HG03159 (cell line): ENCODE results near the gene USP8.
A peak's percentile ranks its signal among the peaks of the same experiment; 100 is the strongest.
"Not testable (repeated sequence)": the region's sequence is repeated elsewhere in the genome, so short reads cannot be mapped to it uniquely, and the experiment has no call there.

Experiments
- ATAC-seq: cut with Tn5 transposase; IDR thresholded peaks from one replicate; pipeline ENCODE4 v1.9.1; 2021; ENCODE audit warnings: mild to moderate bottlenecking, moderate library complexity; ENCODE audit not compliant: unreplicated experiment

USP8 gene

GRCh38 chr15:50424066-50424890 is at the start of gene USP8:
Gene USP8, plus strand, starts transcription at chr15:50424405. Its CDS starts 14,669 bp downstream, at chr15:50439074.
- ATAC-seq, result peak; percentile 96

DNA sequence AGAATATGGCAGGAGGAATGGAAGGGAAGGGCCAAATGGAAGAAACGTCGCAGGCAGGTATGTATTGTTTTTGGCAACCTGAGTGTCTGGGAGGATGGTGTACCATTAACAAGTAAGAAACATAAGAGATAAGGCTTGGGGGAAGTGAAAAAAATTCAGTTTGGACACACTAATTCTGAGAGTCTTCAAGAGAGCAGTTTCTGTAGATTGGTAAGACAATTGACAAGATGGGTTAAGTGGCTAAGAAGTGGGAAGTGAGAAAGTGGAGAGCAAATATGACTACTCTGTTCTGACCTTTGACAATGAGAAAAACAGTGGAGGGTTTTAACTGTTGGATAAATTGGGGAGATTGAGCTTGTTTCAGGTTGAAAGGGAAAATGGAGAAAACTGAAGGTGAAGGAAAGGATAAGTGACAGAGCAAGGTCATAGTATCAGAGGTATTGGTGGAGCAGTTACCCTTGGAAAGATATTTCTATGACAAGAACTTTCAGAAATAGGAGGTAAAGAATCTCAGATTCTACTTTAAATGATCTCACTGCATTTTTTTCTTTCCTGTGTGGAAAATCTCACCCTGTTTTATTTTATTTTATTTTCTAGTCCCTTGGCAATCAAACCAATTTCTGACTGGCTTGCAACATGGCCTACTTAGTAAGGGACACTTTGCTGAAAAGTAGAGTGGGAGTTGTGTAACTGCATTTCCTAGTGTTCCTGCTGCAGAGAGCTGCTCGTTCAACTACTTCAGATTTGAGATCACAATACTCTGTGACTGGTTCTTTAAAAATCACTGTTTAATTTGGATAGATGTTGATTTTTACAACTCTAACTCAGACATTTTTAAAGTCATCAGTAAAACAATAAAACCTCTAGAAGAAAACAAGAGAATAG is 46.1 kb upstream of the USP8 start:
- ATAC-seq, result peak; percentile 99

DNA sequence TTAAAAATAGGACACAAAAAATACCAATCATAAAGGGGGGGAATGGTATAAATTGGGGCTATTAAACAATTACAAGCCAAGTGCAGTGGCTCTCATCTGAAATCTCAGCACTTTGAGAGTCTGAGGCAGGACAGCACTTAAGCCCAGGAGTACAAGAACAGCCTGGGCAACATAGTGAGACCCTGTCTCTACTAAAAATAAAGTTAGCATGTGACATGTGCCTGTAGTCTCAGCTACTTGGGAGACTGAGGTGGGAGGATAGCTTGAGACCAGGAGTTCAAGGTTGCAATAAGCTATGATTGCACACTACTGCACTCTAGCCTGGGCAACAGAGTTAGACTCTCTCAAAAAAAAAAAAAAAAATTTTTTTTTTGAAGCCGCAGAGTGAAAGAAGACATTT is 45.4 kb upstream of the USP8 start:
- no peak for ATAC-seq

DNA sequence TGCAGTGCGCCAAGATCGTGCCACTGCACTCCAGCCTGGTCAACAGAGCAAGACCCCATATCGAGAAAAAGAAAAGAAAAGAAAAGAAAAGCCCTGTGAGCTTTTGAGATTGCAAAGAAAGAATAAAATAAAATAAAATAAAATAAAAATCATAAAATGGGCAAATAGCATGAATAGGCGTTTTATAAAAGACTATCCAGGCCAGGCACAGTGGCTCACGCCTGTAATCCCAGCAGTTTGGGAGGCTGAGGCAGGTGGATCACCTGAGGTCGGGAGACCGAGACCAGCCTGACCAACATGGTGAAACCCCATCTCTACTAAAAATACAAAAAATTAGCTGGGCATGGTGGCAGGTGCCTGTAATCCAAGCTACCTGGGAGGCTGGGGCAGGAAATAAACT is 44.8 kb upstream of the USP8 start:
- not testable (repeated sequence) for ATAC-seq

DNA sequence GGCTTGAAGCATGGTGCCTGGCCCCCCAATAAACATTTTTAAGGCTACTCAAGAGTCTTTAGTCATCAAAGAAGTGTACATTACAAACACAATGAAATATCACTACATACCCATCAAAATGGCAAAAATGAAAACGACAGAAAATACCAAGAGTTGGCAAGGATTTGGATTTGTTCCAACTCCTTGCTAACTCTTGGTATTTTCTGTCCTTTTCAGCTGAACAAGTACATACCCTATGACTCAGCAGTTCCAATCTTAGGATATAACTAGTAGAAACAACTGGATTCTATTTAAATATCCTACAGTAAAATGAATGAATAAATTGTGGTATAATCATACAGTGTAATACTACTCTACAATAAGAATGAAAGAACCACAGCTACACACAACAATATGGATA is 44.1 kb upstream of the USP8 start:
- ATAC-seq, result no peak

DNA sequence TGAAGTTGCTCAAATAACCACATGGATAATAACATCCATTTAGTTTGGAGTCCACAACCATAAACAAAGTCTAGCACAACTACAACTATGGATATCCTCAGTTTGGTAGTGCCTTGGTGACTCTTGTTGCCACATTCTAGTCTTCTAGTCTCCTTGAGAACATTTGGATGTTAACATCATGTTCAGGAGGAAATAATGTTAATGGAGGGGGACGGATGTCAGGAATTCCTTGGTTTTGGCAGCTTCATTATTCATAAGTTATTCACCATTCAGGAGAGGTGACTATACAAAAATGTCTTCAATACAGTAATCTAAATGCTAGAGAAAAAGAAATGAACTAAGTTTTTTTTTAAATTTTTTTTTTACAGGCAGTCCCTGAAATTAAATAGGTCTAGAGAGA is 42.8 kb upstream of the USP8 start:
- no peak for ATAC-seq

- not testable (repeated sequence) for ATAC-seq
Observed at GRCh38 chr15:50382408-50382807, 41.8 kb upstream of the USP8 start.

DNA sequence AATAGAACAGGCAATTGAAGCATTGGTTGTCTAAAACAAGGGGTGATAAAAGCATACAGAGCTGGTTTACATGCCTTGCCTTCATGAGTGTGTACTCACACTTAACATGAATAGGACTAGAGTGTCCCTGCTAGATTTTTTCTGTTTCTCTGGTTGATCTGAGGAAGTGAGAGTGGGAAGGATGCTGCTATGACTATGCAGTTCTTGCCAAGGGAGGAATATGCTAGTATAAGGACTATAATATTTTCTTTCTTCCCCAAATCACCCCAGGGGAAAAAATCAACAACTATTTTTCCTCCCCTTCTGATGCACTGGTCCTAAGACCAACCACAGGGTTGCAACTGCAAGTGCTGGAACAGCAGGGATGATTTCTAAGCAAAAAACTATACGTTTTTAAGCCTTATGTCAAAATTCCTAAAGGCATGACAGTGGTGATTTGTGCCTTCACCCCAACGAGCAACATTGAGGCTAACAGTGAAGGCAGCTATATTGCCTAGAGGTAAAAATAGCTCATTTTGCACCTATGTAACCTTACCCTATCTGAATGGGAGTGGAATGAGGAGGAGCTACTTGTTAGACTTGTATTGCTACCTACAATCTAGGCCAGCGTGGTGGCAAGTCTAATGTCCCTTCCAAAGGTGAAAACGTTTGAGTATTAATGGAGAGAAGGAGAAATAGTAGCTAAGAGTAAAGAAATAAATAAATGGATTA is 33.5 kb upstream of the USP8 start:
- ATAC-seq, result peak; percentile 79

- ATAC-seq, result not testable (repeated sequence)
Observed at GRCh38 chr15:50391561-50391960, 32.6 kb upstream of the USP8 start.

- no peak for ATAC-seq
Observed at GRCh38 chr15:50411870-50412269, 12.3 kb upstream of the USP8 start.

GRCh38 chr15:50414624-50415023 is 9.6 kb upstream of the USP8 start:
- ATAC-seq, result no peak

DNA sequence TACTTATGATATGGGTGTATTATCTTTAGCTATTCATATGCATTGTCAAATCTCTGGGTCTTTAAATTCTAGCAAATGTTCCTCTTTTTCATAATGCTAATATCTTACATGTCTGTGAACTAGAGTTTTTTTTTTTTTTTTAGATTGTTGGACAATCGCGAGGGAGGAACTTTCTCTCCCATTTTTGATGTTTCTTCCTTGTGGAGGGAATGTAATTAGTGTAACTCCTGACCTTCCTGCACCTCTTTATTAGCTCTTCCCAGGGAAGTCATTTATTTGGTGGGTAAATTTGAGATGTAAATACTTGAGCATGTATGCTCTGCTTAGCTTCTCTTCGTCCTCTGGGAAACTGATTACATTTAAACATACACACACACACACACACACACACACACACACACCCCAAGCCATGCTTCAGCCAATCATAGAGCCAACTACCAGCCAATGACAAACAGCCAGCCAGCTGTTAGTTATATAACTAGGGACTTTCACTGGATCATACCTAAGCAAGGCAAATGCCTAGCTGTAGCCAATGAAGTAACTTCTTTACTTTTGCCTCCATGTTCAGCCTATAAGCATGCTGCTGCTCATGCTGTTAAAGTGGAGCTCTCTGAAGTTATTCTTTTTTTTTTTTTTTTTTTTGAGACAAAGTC is 8.3 kb upstream of the USP8 start:
- ATAC-seq, result no peak

DNA sequence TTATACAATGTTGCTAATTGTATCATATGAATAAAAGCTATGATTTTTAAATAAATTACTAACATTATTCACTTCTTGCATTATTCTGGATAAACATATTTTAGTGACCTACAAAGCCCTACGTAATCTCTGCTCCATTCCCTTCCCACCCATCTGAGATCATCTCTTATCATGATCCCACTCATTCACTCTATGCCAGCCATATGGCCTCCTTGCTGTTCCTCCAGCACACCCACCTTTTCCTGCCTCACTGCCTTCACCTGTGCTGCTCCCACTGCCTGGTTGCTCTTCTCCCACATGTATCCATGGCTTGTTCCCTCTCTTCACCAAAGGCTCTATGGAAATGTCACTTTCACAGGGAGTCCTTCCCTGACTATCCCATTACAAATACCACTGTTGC is 7.3 kb upstream of the USP8 start:
- no peak for ATAC-seq

- ATAC-seq, result no peak
Observed at GRCh38 chr15:50418041-50418583, 6.1 kb upstream of the USP8 start.

DNA sequence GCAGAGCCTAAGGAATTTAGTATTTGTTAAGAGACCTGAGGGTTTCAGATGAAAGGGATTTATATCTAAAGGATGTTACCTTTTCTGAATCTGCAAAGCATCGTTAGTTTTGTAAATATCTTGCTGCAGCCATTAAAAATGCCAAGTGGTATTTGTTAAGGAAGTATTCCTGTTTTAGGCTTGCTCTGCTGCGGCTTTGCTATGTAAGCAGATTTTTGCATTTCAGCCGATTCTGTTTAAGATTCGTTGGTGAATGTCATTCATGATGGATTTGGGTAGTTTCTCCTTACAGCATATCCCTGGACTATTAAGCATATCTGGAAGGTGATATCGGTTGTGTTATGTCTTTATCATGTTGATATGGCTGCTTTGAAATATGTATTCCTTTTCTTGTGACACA is 1.0 kb downstream of the USP8 start:
- no peak for ATAC-seq

DNA sequence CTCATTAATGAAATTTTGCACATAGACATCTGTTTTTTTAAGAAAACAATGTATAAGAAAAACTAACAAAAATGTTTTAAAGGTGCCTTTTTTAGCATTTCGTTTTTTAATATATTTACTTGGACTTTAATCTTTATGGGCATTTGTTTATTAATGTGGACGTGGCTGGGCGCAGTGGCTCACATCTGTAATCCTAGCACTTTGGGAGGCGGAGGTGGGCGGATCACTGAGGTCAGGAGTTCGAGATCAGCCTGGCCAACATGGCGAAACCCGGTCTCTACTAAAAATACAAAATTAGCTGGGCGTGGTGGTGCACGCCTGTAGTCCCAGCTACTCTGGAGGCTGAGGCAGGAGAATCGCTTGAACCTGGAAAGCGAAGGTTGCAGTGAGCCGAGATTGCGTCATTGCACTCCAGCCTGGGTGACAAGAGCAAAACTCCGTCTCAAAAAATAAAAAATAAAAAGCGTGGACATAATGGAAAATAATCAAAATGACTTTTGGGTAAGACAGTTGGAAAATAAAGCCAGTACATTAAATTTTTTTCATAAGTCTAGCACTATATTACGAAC is 1.6 kb downstream of the USP8 start:
- ATAC-seq, result not testable (repeated sequence)

GRCh38 chr15:50426428-50426827 is 2.2 kb downstream of the USP8 start:
- ATAC-seq, result no peak

DNA sequence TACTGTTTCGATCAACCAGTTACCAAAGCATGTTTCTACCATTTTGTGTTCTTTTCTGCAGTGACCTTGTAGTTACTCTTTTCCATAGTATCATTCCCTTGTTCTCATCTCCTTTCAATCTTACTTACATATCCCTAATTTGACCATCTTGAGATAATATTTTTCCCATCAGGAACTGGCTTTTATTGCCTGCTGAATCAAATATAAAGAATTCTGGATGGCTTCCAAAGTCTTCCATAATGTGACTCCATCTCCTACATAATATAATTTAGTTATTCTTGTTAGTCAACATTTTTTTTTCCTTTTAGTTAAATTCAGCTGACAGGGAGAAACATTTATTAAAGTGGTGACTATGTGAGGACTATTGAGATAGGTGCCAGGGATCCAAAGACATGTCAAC is 7.0 kb downstream of the USP8 start:
- ATAC-seq, result no peak

DNA sequence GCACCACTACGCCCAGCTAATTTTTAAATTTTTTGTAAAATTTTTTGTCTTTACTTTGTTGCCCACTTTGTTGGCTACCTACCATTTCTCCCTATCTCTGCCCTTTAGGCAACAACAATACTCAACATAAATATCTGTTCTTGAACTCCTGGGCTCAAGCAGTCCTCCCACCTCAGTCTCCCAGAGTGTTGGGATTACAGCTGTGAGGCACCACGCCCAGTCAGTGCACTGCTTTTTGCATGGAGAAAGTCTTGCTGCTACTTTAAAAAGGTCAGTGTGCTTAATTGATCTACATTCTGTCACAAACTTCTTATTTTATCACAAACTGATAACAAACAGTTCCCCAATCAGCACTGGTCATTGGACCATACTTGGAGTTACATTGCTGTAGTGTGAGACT is 8.0 kb downstream of the USP8 start:
- no peak for ATAC-seq

GRCh38 chr15:50435772-50436171 is 11.6 kb downstream of the USP8 start:
- no peak for ATAC-seq
